KMS-11 (cell line): Measurements from ENCODE around the gene WIPI1.
"Not testable (repeated sequence)": the region's sequence is repeated elsewhere in the genome, so short reads cannot be mapped to it uniquely, and the experiment has no call there.

Experiments
- H2AFZ ChIP-seq: fragments of 200-600 bp; sonication (generic); 2 replicates; pipeline ENCODE4 v1.6.1; 2016; ENCODE audit warnings: antibody characterized with exemption, mixed run types, low read depth
- H3K27ac ChIP-seq: fragments of 200-600 bp; sonication (generic); 2 replicates; pipeline ENCODE4 v1.6.1; 2016; ENCODE audit warnings: mild to moderate bottlenecking, mixed run types
- H3K27me3 ChIP-seq: fragments of 200-600 bp; sonication (generic); 2 replicates; pipeline ENCODE4 v1.6.1; 2017; ENCODE audit warnings: mild to moderate bottlenecking, low read depth, mixed run types, moderate library complexity; ENCODE audit not compliant: insufficient read depth
- H3K36me3 ChIP-seq: fragments of 200-600 bp; sonication (generic); 2 replicates; pipeline ENCODE4 v1.6.1; 2017; ENCODE audit warnings: mild to moderate bottlenecking, mixed run types; ENCODE audit not compliant: insufficient read depth
- H3K4me1 ChIP-seq: fragments of 200-600 bp; sonication (generic); 2 replicates; pipeline ENCODE4 v1.6.1; 2016; ENCODE audit warnings: mild to moderate bottlenecking, low read depth, mixed run types; ENCODE audit not compliant: poor library complexity, severe bottlenecking
- H3K4me2 ChIP-seq: fragments of 200-600 bp; sonication (generic); 2 replicates; pipeline ENCODE4 v1.7.0; 2016; ENCODE audit warnings: mild to moderate bottlenecking, mixed run types
- H3K4me3 ChIP-seq: fragments of 200-600 bp; sonication (generic); IDR thresholded peaks from 2 replicates; pipeline ENCODE4 v1.6.1; 2017; ENCODE audit warnings: low read depth, low read length, mixed read lengths; ENCODE audit not compliant: insufficient read depth
- H3K79me2 ChIP-seq: fragments of 200-600 bp; sonication (generic); 2 replicates; pipeline ENCODE4 v1.6.1; 2016; ENCODE audit warnings: low read depth, mixed run types; ENCODE audit not compliant: insufficient read depth
- H3K9ac ChIP-seq: fragments of 200-600 bp; sonication (generic); 2 replicates; pipeline ENCODE4 v1.6.1; 2016; ENCODE audit warnings: mild to moderate bottlenecking, mixed run types
- H4K20me1 ChIP-seq: fragments of 200-600 bp; sonication (generic); 2 replicates; pipeline ENCODE4 v1.6.1; 2016; ENCODE audit warnings: mild to moderate bottlenecking, mixed run types; ENCODE audit not compliant: insufficient read depth
- TF ChIP-seq, protein P1 (sequence below): fragments of 200-600 bp; sonication (generic); conservative IDR thresholded peaks from 2 replicates; pipeline ENCODE4 v1.6.1; 2017; ENCODE audit warnings: low read depth, mild to moderate bottlenecking, antibody characterized with exemption, low read length, moderate library complexity, mixed read lengths

Gene WIPI1

DNA sequence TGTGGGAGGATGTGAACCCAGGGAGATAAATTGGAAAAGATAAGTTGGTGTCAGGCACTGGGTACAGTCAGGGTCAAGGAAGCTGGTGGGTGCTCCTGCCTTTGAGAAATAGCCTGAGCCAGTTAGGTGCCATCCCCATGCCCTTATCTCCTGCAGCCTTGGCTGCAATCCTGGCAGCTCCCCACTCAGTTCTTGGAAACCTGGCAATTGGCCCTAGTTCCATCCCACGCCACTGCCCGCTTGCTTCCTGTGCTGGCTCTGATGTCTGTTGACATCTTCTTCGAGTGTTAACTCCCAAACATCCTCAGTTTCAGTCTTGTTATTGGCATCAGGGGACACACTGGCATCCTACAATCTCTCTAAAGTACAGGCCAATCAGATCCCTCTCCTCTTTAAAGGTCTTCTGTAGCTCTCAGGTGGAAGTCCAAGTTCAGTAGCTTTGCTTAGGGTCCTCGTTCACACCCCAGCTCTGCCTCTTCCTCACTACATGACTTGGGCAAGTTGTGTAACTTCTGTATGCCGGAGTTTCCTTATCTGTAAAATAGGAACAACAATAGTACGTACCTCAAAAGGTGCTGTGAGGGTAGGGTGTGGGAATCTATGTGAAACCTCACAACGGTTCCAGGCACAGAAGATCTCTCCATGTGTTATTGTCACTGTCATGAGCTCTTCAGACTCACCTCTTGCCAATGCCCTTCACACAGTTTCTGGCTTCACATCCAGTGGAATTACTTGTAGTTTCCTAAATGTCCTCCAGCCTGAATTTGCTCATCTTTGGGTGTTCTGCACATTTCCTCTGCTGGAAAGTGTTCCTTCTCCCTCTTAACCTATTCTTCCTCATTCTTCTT, 41.4 kb upstream of the WIPI1 start:
- no peak overlapping the region for H3K4me3 ChIP-seq
- H3K4me2 ChIP-seq, result no peak overlapping the region
- no peaks in the 10 kb centered on the region for H3K27me3 ChIP-seq
- H2AFZ ChIP-seq, result no peak overlapping the region
- H4K20me1 ChIP-seq, result no peaks in the 10 kb centered on the region
- TF ChIP-seq, protein P1, sequence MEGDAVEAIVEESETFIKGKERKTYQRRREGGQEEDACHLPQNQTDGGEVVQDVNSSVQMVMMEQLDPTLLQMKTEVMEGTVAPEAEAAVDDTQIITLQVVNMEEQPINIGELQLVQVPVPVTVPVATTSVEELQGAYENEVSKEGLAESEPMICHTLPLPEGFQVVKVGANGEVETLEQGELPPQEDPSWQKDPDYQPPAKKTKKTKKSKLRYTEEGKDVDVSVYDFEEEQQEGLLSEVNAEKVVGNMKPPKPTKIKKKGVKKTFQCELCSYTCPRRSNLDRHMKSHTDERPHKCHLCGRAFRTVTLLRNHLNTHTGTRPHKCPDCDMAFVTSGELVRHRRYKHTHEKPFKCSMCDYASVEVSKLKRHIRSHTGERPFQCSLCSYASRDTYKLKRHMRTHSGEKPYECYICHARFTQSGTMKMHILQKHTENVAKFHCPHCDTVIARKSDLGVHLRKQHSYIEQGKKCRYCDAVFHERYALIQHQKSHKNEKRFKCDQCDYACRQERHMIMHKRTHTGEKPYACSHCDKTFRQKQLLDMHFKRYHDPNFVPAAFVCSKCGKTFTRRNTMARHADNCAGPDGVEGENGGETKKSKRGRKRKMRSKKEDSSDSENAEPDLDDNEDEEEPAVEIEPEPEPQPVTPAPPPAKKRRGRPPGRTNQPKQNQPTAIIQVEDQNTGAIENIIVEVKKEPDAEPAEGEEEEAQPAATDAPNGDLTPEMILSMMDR, result no peak
- H3K79me2 ChIP-seq, result no peaks in the 10 kb centered on the region
- no peak overlapping the region for H3K27ac ChIP-seq
- H3K36me3 ChIP-seq, result no peaks in the 10 kb centered on the region
- H3K4me1 ChIP-seq, result no peaks in the 10 kb centered on the region
- no peak overlapping the region for H3K9ac ChIP-seq

DNA sequence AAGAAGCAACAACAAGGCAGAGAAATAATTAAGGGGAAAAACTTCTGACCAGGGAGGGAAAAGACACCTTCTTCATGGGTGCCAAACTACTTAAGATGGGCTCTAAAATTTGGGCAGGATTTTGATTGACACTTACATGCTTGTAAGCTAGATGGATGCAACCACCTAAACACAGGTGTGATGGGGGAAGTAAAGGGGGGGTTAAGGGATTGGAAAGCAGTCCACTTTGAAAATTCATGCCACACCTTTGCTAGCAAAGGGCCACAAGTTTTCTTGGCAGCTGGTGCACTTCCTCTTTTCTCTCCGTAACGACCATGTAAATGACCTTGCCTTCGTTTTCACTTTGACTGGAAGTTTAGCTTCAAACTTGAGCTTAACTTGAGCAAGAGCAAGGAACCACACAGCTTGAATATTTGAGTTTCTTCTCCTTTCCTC, 40.6 kb upstream of the WIPI1 start:
- no peaks in the 10 kb centered on the region for H3K4me1 ChIP-seq
- H3K9ac ChIP-seq, result no peak overlapping the region
- H3K79me2 ChIP-seq, result no peaks in the 10 kb centered on the region
- no peak overlapping the region for H3K27ac ChIP-seq
- H2AFZ ChIP-seq, result no peak overlapping the region
- H3K4me3 ChIP-seq, result no peak overlapping the region
- no peaks in the 10 kb centered on the region for H4K20me1 ChIP-seq
- TF ChIP-seq, protein P1, result no peak
- H3K36me3 ChIP-seq, result no peaks in the 10 kb centered on the region
- H3K4me2 ChIP-seq, result no peak overlapping the region
- no peaks in the 10 kb centered on the region for H3K27me3 ChIP-seq

DNA sequence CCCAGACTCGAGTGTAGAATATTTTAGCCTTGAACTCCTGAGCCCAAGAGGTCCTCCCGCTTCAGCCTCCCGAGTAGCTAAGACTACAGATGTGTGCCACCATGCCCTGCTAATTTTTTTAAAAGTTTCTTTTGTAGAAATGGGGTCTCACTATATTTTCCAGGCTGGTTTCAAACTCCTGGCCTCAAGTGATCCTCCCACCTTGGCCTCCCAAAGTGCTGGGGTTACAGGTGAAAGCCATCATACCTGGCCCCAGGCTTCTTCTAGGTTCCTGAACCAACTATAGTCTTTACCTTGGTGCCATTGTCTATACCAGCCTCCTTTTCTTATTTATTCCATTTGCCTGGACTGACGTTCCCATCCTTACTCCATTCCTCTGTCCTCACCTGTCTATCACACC, 37.8 kb upstream of the WIPI1 start:
- no peak overlapping the region for H3K9ac ChIP-seq
- no peaks in the 10 kb centered on the region for H4K20me1 ChIP-seq
- TF ChIP-seq, protein P1, result no peak
- H3K27me3 ChIP-seq, result no peaks in the 10 kb centered on the region
- no peaks in the 10 kb centered on the region for H3K79me2 ChIP-seq
- no peak overlapping the region for H3K4me3 ChIP-seq
- H3K4me2 ChIP-seq, result no peak overlapping the region
- H2AFZ ChIP-seq, result no peak overlapping the region
- no peak overlapping the region for H3K27ac ChIP-seq
- no peaks in the 10 kb centered on the region for H3K4me1 ChIP-seq
- H3K36me3 ChIP-seq, result no peaks in the 10 kb centered on the region

DNA sequence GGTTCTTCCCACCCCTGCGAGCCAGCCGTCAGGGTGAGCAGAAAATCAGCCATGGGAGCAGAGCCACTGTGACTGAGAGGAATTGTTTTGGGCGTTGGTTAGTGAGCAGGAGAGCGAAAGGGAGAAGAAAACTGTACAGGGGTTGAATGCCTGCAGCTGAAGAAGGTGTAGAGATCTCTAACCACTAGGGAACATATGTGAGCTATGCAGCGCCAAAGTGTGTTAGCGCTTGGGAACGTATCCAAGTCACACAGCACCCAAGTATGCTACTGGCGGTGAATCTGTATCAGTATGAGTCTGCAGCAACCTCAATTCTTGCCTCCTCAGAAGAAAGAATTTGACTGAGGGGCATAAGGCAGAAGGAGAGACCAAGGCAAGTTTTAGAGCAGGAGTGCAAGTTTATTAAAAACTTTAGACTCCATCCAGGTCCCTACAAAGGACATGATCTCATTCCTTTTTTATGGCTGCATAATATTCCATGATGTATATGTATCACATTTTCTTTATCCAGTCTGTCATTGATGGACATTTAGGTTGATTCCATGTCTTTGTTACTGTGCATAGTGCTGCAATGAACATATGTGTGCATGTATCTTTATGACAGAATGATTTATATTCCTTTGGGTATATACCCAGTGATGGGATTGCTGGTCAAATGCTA, 35.2 kb upstream of the WIPI1 start:
- H3K27me3 ChIP-seq, H2AFZ ChIP-seq, H3K9ac ChIP-seq, H4K20me1 ChIP-seq, H3K27ac ChIP-seq, H3K4me3 ChIP-seq, H3K4me1 ChIP-seq, H3K79me2 ChIP-seq, H3K36me3 ChIP-seq, H3K4me2 ChIP-seq: not testable (repeated sequence)
